GM23248 (cell line): Measurements from ENCODE around the gene VWC2.

ENCODE experiments used
- EZH2 ChIP-seq: fragments of 200-600 bp; sonication (generic); IDR thresholded peaks from 2 replicates; pipeline ENCODE4 v1.6.1; 2018; ENCODE audit warnings: antibody characterized with exemption, mild to moderate bottlenecking; ENCODE audit not compliant: insufficient read depth, poor library complexity, severe bottlenecking
- EZH2phosphoT487 ChIP-seq: fragments of 200-600 bp; sonication (generic); IDR thresholded peaks from 2 replicates; pipeline ENCODE4 v1.6.1; 2018; ENCODE audit warnings: antibody characterized with exemption, moderate library complexity, mild to moderate bottlenecking, low read depth; ENCODE audit not compliant: insufficient read depth

DNA sequence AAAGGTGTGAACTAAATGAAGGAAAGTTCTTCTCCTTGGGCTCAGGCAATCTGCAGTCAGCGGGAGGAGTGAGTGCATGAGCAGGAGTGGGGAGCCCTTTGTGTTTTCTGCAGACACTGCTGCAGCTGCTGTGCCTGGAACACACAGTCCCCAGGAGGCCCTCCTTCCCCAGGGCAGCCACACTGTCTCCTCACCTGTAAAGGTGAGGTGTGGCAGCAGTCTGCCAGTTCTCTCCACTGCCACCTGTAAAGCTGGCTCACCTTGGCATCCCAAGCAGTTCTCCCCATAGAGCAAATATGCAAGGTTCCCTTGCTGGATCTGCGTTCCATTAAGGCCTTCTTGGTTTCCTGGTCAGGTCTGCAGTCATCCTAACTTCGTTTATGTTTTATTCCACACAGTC is 5.2 kb upstream of the VWC2 start:
- TF ChIP-seq EZH2 (no peak), EZH2phosphoT487 (no peak)
